HFFc6 (cell line): Measurements from ENCODE around the gene RARB. TPM values are rescaled to one million over a fixed set of nuclear protein-coding genes. Genes with fewer than 3 reads are reported as not detected.
A peak's percentile ranks its signal among the peaks of the same experiment; 100 is the strongest.

ENCODE experiments used
- DNase-seq: peaks from one replicate; pipeline ENCODE4 v3.0.0-alpha.2; 2018
- H3K27ac Mint-ChIP-seq: 2 replicates; pipeline ENCODE4 v1.8.0; 2020; ENCODE audit warnings: mild to moderate bottlenecking, mixed read lengths
- H3K27me3 Mint-ChIP-seq: 2 replicates; pipeline ENCODE4 v1.8.0; 2021; ENCODE audit warnings: mild to moderate bottlenecking, moderate library complexity, mixed read lengths; ENCODE audit not compliant: insufficient read depth
- H3K36me3 Mint-ChIP-seq: 2 replicates; pipeline ENCODE4 v1.8.0; 2021; ENCODE audit warnings: low read depth, mixed read lengths
- H3K4me1 Mint-ChIP-seq: 2 replicates; pipeline ENCODE4 v1.8.0; 2020; ENCODE audit warnings: low read depth, mixed read lengths
- H3K4me3 Mint-ChIP-seq: 2 replicates; pipeline ENCODE4 v1.8.0; 2020; ENCODE audit warnings: mild to moderate bottlenecking, moderate library complexity, mixed read lengths
- H3K9me3 Mint-ChIP-seq: 2 replicates; pipeline ENCODE4 v1.8.0; 2020; ENCODE audit warnings: mild to moderate bottlenecking, mixed read lengths
- total RNA-seq, 6 experiments: library from RNA; stranded (reverse); fragmentation: NEBNext Ultra II Directional; extraction: Animal tissue kit (Norgen Biotek cat#: 25700); gene quantifications; 2 replicates in 1 of 6; 3 replicates in 5 of 6; pipeline ENCODE4 v1.2.3, GENCODE V29; 2021
- TF ChIP-seq, protein P1 (sequence below): fragments of 200-600 bp; sonication (generic); IDR thresholded peaks from 2 replicates; pipeline ENCODE4 v1.5.0; 2021; ENCODE audit warnings: antibody characterized with exemption, mild to moderate bottlenecking

RARB gene
- total RNA-seq, 6 experiments from 2014 or later: 1.6 to 2.4 (median 1.8) TPM; not detected in 2

GRCh38 chr3:25520926-25521559 lies 93.0 kb downstream of the RARB start:
- H3K4me1 Mint-ChIP-seq: no peaks in the 10 kb centered on the region; the same call in 1 of the 2 replicates
- H3K27me3 Mint-ChIP-seq: peaks cover 11% of the 10 kb centered on the region
- H3K36me3 Mint-ChIP-seq: no peaks in the 10 kb centered on the region
- TF ChIP-seq, protein P1, sequence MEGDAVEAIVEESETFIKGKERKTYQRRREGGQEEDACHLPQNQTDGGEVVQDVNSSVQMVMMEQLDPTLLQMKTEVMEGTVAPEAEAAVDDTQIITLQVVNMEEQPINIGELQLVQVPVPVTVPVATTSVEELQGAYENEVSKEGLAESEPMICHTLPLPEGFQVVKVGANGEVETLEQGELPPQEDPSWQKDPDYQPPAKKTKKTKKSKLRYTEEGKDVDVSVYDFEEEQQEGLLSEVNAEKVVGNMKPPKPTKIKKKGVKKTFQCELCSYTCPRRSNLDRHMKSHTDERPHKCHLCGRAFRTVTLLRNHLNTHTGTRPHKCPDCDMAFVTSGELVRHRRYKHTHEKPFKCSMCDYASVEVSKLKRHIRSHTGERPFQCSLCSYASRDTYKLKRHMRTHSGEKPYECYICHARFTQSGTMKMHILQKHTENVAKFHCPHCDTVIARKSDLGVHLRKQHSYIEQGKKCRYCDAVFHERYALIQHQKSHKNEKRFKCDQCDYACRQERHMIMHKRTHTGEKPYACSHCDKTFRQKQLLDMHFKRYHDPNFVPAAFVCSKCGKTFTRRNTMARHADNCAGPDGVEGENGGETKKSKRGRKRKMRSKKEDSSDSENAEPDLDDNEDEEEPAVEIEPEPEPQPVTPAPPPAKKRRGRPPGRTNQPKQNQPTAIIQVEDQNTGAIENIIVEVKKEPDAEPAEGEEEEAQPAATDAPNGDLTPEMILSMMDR: no peak
- H3K9me3 Mint-ChIP-seq: no peaks in the 10 kb centered on the region
- no peak overlapping the region for H3K27ac Mint-ChIP-seq
- H3K4me3 Mint-ChIP-seq: no peak overlapping the region
- no peak for DNase-seq

GRCh38 chr3:25527336-25527735 lies 99.3 kb downstream of the RARB start:
- H3K4me3 Mint-ChIP-seq: no peak overlapping the region
- peaks cover 5% of the 10 kb centered on the region; the same call in 1 of the 2 replicates for H3K4me1 Mint-ChIP-seq
- H3K27ac Mint-ChIP-seq: no peak overlapping the region
- H3K36me3 Mint-ChIP-seq: peaks cover 3% of the 10 kb centered on the region; the same call in 1 of the 2 replicates
- H3K27me3 Mint-ChIP-seq: peaks cover 11% of the 10 kb centered on the region
- TF ChIP-seq, protein P1: no peak
- DNase-seq: no peak
- peaks cover 3% of the 10 kb centered on the region for H3K9me3 Mint-ChIP-seq

- Mint-ChIP-seq H3K4me1 (peaks cover 5% of the 10 kb centered on the region; the same call in 1 of the 2 replicates), H3K9me3 (peaks cover 7% of the 10 kb centered on the region), H3K27me3 (peaks cover 9% of the 10 kb centered on the region), H3K36me3 (peaks cover 8% of the 10 kb centered on the region; the same call in 1 of the 2 replicates), H3K4me3 (no peak overlapping the region), H3K27ac (no peak overlapping the region)
- DNase-seq: no peak
- TF ChIP-seq, protein P1: no peak
Observed at GRCh38 chr3:25527801-25528200, 99.7 kb downstream of the RARB start.

DNA sequence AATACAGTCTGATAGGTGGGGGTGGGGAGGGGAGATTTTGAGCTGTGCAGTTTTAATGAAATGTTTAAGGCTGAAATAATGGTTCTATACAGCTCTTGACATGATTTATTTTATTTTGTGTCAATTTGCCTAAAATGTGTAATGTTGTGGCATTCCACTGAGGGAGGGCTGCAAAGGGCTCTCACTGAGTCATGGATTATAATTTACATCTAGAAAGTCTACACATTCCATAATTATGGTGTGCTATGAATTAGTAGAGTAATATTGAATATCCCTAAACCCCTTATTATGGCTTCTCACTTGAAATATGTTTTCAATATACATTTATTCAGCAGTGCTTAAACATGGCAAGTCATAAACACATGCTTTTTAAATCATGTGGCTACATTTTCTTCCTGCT lies 103.9 kb downstream of the RARB start:
- TF ChIP-seq, protein P1: no peak
- DNase-seq: no peak
- H3K36me3 Mint-ChIP-seq: peaks cover 8% of the 10 kb centered on the region; the same call in 1 of the 2 replicates
- H3K27me3 Mint-ChIP-seq: peaks cover 2% of the 10 kb centered on the region
- H3K27ac Mint-ChIP-seq: no peak overlapping the region
- H3K4me3 Mint-ChIP-seq: no peak overlapping the region
- H3K9me3 Mint-ChIP-seq: peaks cover 7% of the 10 kb centered on the region
- peaks cover 13% of the 10 kb centered on the region; the same call in 1 of the 2 replicates for H3K4me1 Mint-ChIP-seq

GRCh38 chr3:25532431-25533162 lies 104.5 kb downstream of the RARB start:
- no peak overlapping the region for H3K27ac Mint-ChIP-seq
- peaks cover 7% of the 10 kb centered on the region for H3K9me3 Mint-ChIP-seq
- no peak overlapping the region for H3K4me3 Mint-ChIP-seq
- TF ChIP-seq, protein P1: peak; percentile 83
- peaks cover 2% of the 10 kb centered on the region for H3K27me3 Mint-ChIP-seq
- peaks cover 8% of the 10 kb centered on the region; the same call in 1 of the 2 replicates for H3K36me3 Mint-ChIP-seq
- DNase-seq: peak; percentile 13
- H3K4me1 Mint-ChIP-seq: peaks cover 19% of the 10 kb centered on the region; the same call in 1 of the 2 replicates
